ENCODE measurements around the gene SAXO1. TPM values are rescaled to one million over a fixed set of nuclear protein-coding genes. Genes with fewer than 3 reads are reported as not detected.

Gene SAXO1, protein sequence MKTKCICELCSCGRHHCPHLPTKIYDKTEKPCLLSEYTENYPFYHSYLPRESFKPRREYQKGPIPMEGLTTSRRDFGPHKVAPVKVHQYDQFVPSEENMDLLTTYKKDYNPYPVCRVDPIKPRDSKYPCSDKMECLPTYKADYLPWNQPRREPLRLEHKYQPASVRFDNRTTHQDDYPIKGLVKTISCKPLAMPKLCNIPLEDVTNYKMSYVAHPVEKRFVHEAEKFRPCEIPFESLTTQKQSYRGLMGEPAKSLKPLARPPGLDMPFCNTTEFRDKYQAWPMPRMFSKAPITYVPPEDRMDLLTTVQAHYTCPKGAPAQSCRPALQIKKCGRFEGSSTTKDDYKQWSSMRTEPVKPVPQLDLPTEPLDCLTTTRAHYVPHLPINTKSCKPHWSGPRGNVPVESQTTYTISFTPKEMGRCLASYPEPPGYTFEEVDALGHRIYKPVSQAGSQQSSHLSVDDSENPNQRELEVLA
- 0.14 TPM in 1 of 2 replicates, not detected in the other for total RNA-seq
- long read RNA-seq: 0 reads

GRCh38 chr9:19033015-19033414, at the start of gene SAXO1:
Gene SAXO1, minus strand, starts transcription at chr9:19033209. Its CDS starts 301 bp downstream, at chr9:19032908.
- H3K36me3 Mint-ChIP-seq (ENCODE audit: low read depth): peaks cover 9% of the 10 kb centered on the region
- TF ChIP-seq CTCF (conservative IDR thresholded peaks at IDR 0.05): no peak
- peaks cover 12% of the 10 kb centered on the region for H3K9me3 Mint-ChIP-seq
- DNase-seq (ENCODE audit: low read depth, low spot score): no peak
- no peak within 1 kb of the TSS for H3K4me3 Mint-ChIP-seq
- H3K4me1 Mint-ChIP-seq: no peaks in the 10 kb centered on the region
- H3K27me3 Mint-ChIP-seq (ENCODE audit: low read depth): peaks cover 2% of the 10 kb centered on the region
- no peak within 1 kb of the TSS for H3K27ac Mint-ChIP-seq (ENCODE audit: unreplicated experiment)

GRCh38 chr9:19074836-19075235, 41.8 kb upstream of the SAXO1 start:
- no peaks in the 10 kb centered on the region for H3K9me3 Mint-ChIP-seq

GRCh38 chr9:19074229-19074628, 41.2 kb upstream of the SAXO1 start:
- TF ChIP-seq CTCF (conservative IDR thresholded peaks at IDR 0.05): no peak
- H3K4me3 Mint-ChIP-seq: no peak overlapping the region
- H3K36me3 Mint-ChIP-seq (ENCODE audit: low read depth): peaks cover 28% of the 10 kb centered on the region
- DNase-seq (ENCODE audit: low read depth, low spot score): no peak
- no peaks in the 10 kb centered on the region for H3K27me3 Mint-ChIP-seq (ENCODE audit: low read depth)
- H3K27ac Mint-ChIP-seq (ENCODE audit: unreplicated experiment): no peak overlapping the region
- H3K4me1 Mint-ChIP-seq: no peaks in the 10 kb centered on the region
- no peaks in the 10 kb centered on the region for H3K9me3 Mint-ChIP-seq

More at GRCh38 chr9:19074836-19075235, 41.8 kb upstream of the SAXO1 start:
- Mint-ChIP-seq H3K27ac (ENCODE audit: unreplicated experiment) (no peak overlapping the region), H3K36me3 (ENCODE audit: low read depth) (peaks cover 28% of the 10 kb centered on the region), H3K4me3 (no peak overlapping the region), H3K27me3 (ENCODE audit: low read depth) (no peaks in the 10 kb centered on the region), H3K4me1 (no peaks in the 10 kb centered on the region)
- no peak for DNase-seq (ENCODE audit: low read depth, low spot score)
- no peak for TF ChIP-seq CTCF (conservative IDR thresholded peaks at IDR 0.05)

- peaks cover 1% of the 10 kb centered on the region for H3K4me1 Mint-ChIP-seq
- H3K4me3 Mint-ChIP-seq: no peak overlapping the region
- H3K27me3 Mint-ChIP-seq (ENCODE audit: low read depth): no peaks in the 10 kb centered on the region
- DNase-seq (ENCODE audit: low read depth, low spot score): no peak
- H3K36me3 Mint-ChIP-seq (ENCODE audit: low read depth): peaks cover 29% of the 10 kb centered on the region
- no peaks in the 10 kb centered on the region for H3K9me3 Mint-ChIP-seq
- TF ChIP-seq CTCF (conservative IDR thresholded peaks at IDR 0.05): no peak
- no peak overlapping the region for H3K27ac Mint-ChIP-seq (ENCODE audit: unreplicated experiment)
Observed at GRCh38 chr9:19057033-19057432, 24.0 kb upstream of the SAXO1 start.

GRCh38 chr9:19050637-19051591, 17.9 kb upstream of the SAXO1 start:
- peaks cover 34% of the 10 kb centered on the region for H3K4me1 Mint-ChIP-seq
- no peaks in the 10 kb centered on the region for H3K27me3 Mint-ChIP-seq (ENCODE audit: low read depth)
- TF ChIP-seq CTCF (conservative IDR thresholded peaks at IDR 0.05): no peak
- no peak overlapping the region for H3K27ac Mint-ChIP-seq (ENCODE audit: unreplicated experiment)
- H3K9me3 Mint-ChIP-seq: no peaks in the 10 kb centered on the region
- H3K4me3 Mint-ChIP-seq: peak overlapping the region; percentile 95
- DNase-seq (ENCODE audit: low read depth, low spot score): no peak
- peaks cover 4% of the 10 kb centered on the region for H3K36me3 Mint-ChIP-seq (ENCODE audit: low read depth)
